Stimulated activated CD8-positive, alpha-beta memory T cell treated with anti-CD3 and anti-CD28 coated beads, Interleukin-7, amount 100 ng/mL, for 48 hours (primary cell): ENCODE results near the gene USP1.

Experiments used
- DNase-seq, 2 donors: peaks; one replicate each; pipeline ENCODE4 v3.0.0-alpha.2; 2020; ENCODE audit warnings: low read depth in 1 of 2; ENCODE audit errors: extremely low read depth in 1 of 2

The USP1 gene, protein sequence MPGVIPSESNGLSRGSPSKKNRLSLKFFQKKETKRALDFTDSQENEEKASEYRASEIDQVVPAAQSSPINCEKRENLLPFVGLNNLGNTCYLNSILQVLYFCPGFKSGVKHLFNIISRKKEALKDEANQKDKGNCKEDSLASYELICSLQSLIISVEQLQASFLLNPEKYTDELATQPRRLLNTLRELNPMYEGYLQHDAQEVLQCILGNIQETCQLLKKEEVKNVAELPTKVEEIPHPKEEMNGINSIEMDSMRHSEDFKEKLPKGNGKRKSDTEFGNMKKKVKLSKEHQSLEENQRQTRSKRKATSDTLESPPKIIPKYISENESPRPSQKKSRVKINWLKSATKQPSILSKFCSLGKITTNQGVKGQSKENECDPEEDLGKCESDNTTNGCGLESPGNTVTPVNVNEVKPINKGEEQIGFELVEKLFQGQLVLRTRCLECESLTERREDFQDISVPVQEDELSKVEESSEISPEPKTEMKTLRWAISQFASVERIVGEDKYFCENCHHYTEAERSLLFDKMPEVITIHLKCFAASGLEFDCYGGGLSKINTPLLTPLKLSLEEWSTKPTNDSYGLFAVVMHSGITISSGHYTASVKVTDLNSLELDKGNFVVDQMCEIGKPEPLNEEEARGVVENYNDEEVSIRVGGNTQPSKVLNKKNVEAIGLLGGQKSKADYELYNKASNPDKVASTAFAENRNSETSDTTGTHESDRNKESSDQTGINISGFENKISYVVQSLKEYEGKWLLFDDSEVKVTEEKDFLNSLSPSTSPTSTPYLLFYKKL

GRCh38 chr1:62436466-62437272, at the start of gene USP1:
TSS of gene USP1 (plus strand) at chr1:62437049. CDS start at chr1:62439868, 2,819 bp downstream.
- DNase-seq: peak; percentile 86 to 98

GRCh38 chr1:62389531-62389930, 47.3 kb upstream of the USP1 start:
- no peak for DNase-seq

DNA sequence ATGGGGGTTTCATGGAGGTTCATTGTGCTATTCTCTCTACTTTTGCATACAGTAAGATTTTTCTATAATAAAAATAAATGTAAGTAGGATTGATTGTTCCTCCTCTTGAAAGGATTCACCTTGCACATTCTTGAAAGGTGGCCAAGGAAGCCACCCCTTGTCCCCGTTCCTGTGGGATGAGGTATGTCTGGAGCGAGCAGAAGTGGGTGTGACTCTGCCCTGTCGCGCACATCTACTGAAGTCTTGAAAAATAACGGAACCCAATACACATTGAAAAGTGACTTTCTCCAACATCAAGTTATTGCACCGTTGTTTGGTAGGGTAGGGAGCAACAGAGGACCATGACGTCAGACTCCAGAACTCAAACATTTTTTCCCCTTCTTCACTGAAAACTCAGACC, 46.8 kb upstream of the USP1 start:
- DNase-seq: no peak

DNA sequence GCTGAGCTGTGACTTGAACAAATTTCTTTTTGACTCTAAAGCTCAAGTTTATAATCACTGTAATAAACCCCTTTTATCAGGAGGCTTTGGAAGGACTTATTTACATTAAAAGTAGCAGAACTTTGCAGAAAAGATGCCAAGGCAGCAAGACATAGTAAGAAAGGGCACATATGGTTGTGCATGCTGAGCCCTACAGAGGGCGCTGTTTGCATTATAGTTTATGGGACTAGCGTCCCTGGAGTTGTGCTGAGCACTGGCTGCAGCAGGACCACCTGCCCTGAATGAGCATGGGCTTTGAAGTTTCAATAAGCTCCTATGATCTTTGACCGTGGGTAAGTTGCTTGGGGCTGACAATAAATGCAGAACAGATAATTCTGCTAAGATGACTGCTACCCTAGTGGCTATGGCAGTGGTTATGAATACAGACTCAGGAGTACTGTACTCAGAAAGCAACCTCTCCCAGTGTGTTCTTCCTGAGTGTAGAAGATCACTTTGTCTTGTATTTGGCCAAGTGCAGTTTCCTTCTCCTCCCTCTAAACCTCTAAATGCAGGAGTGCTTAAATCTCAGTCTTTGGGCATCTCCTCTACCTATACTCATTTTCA, 45.4 kb upstream of the USP1 start:
- DNase-seq: peak in 1 of 2 donors; percentile 5

DNA sequence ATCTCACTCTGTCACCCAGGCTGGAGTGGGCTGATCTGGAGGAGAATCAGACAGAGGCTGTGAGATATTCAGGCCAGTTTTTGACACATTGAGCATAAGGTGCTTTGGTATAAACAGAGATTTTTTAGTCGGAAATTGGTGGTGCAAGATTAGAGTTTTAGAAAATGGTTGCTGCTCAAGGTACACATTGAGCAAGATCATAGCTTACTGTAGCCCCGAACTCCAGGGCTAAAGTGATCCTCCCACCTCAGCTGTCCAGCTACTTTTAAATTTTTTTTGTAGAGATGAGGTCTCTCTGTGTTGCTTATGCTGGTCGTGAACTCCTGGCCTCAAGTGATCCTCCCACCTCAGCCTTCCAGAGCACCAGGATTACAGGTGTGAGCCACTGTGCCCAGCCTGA, 43.9 kb upstream of the USP1 start:
- DNase-seq: no peak

DNA sequence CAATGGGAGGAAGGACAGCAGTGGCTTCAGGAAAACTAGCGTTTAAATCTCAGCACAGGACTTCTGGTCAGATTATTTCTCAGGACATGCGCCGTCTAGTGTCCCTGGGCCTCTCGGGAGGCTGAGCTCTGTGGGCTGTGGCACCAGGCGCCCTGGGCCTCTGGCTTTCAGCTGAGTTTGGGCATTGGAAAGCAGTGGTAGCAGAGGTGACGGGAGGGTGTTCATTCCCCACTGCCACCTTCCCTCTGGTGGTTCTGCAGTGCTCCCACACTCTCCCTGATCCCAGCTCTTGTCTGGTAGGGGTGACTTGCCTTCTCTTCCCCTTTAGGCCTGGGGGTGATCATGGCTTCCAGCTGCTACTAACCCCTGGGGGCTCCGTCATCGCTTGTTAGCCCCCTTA, 42.2 kb upstream of the USP1 start:
- DNase-seq: no peak

GRCh38 chr1:62395291-62395690, 41.6 kb upstream of the USP1 start:
- DNase-seq: no peak

DNA sequence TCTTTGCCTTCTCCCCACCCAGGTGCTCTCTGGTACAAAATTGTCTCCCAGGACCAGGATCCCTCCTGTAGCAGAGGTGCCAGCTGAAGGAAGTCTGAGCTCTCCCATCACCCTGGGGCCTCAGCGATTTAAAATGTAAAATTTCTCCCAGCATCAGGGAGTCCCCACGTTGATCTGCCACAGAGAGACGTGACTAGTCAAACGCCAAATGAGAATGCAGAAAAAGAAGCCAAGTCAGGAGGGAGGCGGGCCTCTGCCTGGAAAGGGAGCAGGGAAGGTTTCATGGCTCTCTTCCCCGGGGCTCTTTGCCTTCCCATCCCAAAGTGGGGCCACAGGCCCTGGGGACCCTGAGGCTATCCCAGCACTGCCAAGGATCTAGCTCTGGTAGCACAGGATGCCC, 40.0 kb upstream of the USP1 start:
- no peak for DNase-seq

GRCh38 chr1:62397301-62397700, 39.5 kb upstream of the USP1 start:
- no peak for DNase-seq

DNA sequence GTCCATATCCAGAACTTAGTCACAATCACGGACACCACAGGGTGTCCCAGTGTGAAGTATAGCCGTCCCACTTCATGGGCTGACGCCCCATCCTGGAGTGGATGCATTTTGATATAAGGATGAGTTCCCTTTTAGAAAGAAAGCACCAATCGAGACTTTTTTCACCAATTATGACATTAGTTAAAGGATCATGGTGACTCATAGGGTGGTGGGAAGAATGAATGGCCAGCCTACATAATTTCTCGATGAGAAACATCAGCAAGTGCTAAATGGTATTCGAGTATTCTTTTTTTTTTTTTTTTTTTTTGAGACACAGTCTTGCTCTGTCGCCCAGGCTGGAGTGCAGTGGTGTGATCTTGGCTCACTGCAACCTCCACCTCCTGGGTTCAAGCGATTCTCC, 38.5 kb upstream of the USP1 start:
- no peak for DNase-seq

- no peak for DNase-seq
These were observed 35.7 kb upstream of the USP1 start for GRCh38 chr1:62401034-62401760.

- no peak for DNase-seq
These were observed 31.6 kb upstream of the USP1 start for GRCh38 chr1:62405247-62405646.

DNA sequence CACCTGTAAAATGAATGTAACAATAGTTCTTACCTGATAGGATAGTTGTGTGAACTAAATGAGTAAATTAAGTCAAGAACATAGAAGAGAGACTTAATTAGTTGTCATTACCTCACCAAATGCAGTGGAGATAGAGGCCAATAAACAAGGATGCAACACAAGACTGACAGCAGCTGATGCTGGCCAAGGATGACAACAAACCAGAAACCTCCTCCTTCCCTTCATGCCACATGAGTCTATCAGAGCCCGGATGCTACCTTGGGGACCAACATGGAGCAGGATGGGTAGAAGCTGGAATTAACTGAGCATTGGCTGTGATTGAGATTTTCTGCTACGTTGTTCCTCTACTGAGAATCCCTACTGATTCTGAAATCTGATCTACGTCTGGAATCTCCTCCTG, 30.3 kb upstream of the USP1 start:
- DNase-seq: no peak

GRCh38 chr1:62407398-62408009, 29.3 kb upstream of the USP1 start:
- no peak for DNase-seq

DNA sequence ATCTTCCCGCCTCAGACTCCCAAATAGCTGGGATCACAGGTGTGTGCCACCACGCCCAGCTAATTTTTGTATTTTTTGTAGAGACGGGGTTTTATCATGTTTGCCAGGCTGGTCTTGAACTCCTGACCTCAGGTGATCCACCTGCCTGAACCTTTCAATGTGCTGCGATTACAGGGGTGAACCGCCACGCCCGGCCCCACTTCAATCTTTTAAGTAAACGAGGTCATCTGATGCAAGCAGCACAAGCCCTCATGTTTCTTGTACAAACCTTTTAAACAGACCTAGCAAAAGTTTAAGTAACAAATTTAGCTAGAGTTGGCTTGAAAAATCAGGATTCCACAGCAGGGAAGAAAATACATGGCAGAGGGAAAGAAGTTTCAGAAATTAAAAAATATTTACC, 21.2 kb upstream of the USP1 start:
- DNase-seq: no peak

- no peak for DNase-seq
These were observed 19.4 kb upstream of the USP1 start for GRCh38 chr1:62417351-62417999.

DNA sequence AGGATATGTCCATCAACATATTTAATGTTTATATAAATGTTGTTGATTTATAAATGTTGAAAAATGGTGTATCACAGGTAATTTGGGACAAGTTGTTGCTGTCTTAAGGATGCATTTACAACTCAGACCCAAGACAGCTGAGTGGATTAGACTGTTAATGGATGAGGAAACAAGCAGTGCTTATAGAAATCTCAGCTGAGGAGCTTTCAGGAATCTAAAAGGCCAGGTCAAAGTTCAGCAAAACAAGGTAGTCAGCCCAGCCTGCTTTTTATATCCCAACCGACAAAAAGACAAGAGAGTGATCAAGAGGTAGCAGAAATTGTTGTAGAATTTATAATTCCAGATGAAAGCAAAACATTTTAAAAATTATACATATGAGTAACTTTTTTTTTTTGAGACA, 16.6 kb upstream of the USP1 start:
- DNase-seq: no peak

DNA sequence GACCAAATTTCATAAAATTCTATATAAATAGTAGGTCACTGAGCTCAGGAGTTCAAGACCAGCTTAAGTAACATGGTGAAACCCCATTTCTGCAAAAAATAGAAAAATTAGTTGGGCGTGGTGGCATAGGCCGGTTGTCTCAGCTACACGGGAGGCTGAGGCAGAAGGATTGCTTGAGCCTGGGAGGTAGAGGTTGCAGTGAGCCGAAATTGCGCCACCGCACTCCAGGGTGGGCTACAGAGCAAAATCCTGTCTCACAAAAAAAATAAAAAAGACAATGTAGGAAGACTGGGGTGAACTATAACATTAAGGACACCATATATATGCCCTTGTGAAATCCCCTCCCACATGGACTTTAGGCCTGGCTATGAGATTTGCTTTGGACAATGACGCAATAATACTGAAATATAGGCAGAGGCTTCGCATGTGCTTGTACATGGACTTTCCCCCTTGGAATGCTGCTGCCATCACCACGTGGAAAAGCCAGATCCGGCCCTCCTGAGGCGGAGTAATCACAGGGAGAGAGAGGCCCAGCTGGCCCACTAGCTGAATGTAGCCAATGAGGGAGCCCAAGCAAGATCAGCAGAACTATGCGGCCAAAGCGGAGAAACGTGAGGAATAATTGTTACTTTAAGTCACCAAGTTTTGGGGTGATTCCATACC, 13.1 kb upstream of the USP1 start:
- DNase-seq: no peak

DNA sequence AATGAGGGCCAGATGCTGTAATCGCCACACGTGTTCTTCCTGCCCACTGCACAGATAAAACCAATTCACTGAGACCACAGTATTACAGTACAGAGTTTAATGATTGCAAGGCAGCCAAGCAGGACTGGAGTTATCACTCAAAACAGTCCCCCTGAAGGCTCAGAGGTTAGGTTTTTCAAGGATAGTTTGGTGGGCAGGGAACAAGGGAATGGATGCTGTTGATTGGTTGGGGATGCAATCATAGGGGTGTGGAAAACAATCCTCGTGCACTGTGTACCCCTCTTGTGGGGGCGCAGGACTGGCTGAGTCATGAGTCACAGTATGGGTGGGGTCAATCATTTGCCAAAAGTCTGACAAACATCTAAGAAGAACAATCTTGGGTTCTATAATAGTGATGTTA, 12.4 kb upstream of the USP1 start:
- no peak for DNase-seq
